Measurements from ENCODE around the gene TUBB1.
A peak's percentile ranks its signal among the peaks of the same experiment; 100 is the strongest.

The TUBB1 gene

DNA sequence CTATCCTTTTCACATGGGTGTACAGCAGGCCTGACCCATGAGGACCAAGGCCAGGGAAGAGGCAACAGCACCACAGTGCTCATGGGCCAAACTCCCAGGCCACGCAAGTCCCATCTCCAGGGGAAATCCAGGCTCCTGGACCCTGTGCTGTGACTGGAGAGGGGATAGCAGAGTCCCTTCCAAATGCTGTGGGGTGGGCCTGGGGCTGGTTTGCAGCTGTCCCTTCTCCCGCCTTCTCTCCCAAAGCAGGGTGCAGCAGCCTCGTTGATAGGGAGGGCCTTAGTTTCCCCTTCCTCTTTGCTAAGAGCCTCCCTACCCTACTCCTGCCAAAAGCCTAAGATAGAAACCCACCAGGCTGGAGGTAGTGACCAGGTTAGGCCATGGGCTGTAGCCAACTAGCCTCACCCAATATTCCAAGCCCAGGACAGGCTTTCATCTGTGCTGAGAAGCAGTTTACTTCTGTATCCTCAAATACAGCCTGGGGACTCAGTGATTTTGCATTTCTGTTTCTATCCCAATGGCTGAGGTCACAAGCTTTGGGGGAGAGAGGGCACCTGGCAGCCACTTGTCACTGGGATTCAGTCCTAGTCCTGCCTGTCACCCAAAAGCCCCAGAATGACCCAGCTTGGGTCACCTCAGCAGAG, 13.6 kb upstream of the TUBB1 start:
- no peak for TF ChIP-seq CTCF (IDR thresholded peaks at IDR 0.05; ENCODE audit: low read depth, low read length, missing control alignments)
- H3K36me3 ChIP-seq (replicated peaks) = peaks cover 4% of the 10 kb centered on the region
- H3K27me3 ChIP-seq (replicated peaks) = no peaks in the 10 kb centered on the region
- H3K27ac ChIP-seq = no peak overlapping the region
- in situ Hi-C loops (cut with HindIII; ENCODE audit: low pct_ligation_motif_present, low sequenced_read_pairs) = no loop called here
- peak overlapping the region; percentile 60 for H3K4me3 ChIP-seq (ENCODE audit: low read depth, low read length)
- no peak for DNase-seq

DNA sequence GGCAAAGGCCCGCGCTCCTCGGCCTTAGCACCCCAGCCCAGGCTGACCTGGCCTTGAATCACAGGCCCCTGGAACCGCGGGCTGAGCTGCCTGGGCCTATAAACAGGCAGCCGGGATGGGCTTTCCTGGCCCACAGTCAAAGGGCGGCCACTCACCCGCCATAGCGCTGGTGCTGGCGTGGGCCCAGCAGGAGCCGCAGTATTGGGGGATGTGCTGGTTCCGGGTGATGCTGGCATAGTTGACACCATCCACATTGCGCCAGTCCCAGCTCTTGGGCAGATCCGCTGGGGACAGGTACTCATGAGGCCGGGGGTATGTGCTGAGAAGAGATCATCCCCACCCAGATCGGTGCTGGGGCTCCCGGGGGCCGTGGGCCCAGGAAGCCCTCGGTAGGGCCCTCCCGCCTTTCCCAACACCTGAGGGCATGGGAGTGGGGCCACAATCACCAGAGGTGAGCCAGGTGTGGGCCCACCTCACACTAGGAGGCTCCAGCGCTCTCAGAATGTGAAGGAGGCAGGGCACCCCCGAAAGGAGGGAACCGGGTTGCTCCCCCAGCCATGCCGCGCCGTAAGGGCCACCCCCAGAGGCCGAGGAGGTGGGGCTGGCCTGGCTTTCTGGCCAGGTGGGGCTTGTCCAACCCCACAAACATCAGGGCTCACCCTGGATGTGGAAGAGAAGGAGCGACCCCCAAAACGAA, 12.9 kb upstream of the TUBB1 start:
- no peak for DNase-seq
- peak overlapping the region; percentile 60 for H3K4me3 ChIP-seq (ENCODE audit: low read depth, low read length)
- no peaks in the 10 kb centered on the region for H3K27me3 ChIP-seq (replicated peaks)
- peaks cover 1% of the 10 kb centered on the region for H3K36me3 ChIP-seq (replicated peaks)
- H3K27ac ChIP-seq = peak overlapping the region; percentile 58
- in situ Hi-C loops (cut with HindIII; ENCODE audit: low pct_ligation_motif_present, low sequenced_read_pairs) = no loop called here
- TF ChIP-seq CTCF (IDR thresholded peaks at IDR 0.05; ENCODE audit: low read depth, low read length, missing control alignments) = no peak

DNA sequence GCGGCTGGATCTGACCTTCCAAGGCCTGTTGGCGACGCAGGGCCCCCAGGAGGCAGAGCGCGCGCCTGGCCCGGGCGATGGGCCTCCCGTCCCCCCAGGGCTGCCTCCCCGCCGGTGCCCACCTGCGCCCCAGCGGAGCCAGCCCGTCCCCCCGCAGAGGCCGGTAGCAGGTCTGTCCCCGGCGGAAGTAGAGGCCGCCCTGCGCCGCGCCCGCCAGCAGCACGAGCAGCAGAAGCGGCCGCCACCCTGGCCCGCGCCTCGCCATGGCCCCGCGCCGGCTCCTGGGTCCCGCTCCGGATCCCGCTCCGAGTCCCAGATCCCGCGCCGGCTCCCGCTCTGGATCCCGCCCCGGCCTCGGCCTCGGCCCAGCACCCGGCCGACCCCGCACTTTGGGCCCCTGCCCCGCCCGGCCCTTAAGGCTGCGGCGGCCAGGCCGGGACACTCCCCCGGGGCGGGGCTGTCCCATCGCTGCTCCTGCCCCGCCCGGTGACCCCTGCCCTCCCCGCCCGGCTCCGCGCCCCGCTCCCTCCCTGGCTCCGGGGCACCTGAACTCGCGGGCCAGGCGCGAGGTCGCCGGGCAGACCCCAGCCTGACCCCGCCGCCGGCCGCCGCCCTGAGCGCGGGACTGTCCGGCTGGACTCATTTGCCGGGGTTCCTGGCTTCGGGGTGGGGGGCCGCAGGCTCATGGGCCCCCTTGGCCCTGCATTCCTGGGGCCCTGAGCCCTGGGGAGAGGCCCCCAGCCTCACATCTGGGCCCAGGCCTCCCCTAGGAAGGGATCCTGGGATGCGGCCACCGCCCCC, 12.2 kb upstream of the TUBB1 start, which contains the start of gene CTSZ:
CTSZ (minus strand) TSS at position 391 of the 801 bp plus-strand sequence; CDS start at position 265, 126 bp downstream.
- DNase-seq = no peak
- peak within 1 kb of the TSS; percentile 58 for H3K27ac ChIP-seq
- no peaks in the 10 kb centered on the region for H3K36me3 ChIP-seq (replicated peaks)
- TF ChIP-seq CTCF (IDR thresholded peaks at IDR 0.05; ENCODE audit: low read depth, low read length, missing control alignments) = no peak
- no peaks in the 10 kb centered on the region for H3K27me3 ChIP-seq (replicated peaks)
- in situ Hi-C loops (cut with HindIII; ENCODE audit: low pct_ligation_motif_present, low sequenced_read_pairs) = no loop called here
- H3K4me3 ChIP-seq (ENCODE audit: low read depth, low read length) = peak within 1 kb of the TSS; percentile 60

DNA sequence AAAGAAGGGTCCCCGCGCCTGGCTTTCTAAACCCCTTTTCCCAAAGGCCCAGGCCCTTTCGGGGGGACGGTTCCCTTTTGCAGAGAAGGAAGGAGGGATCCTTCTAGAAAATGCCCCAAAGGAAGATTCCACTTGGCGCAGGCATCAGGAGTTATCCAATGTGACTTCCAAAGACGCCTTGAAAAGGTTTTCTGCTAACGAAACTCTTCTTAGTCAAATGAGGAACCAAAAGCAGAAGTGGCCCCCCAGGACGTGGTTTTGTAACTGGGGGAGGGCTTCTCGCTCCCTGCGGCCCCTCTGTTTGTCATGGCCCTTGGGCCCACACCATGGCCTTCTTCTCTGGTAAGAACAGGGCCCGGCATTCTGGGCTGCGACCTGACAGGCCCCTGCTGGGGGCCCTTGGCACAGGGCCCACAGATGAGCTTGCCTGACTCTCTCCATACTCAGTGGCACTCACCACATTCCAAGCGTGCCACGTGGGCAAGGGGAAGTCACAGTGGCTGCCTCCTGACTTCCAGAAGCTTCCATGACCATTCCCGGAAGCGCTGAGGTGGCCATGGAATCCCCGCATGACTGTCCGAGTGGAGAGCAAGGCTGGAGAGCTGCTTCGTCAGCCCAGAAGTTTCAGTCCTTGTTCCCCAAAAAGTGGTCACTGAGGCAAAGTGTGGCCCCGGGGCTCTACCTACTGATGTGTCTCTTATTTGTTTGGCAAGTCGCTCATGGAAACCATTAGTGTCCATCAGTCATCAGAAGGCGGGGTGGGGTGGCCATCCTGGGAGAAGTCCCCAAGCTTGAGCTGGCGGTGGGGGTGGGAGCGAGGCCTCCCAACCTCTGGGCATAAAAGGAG, 11.3 kb upstream of the TUBB1 start:
- H3K4me3 ChIP-seq (ENCODE audit: low read depth, low read length) = peak overlapping the region; percentile 60
- H3K27ac ChIP-seq = peak overlapping the region; percentile 58
- DNase-seq = no peak
- H3K36me3 ChIP-seq (replicated peaks) = no peaks in the 10 kb centered on the region
- TF ChIP-seq CTCF (IDR thresholded peaks at IDR 0.05; ENCODE audit: low read depth, low read length, missing control alignments) = no peak
- no peaks in the 10 kb centered on the region for H3K27me3 ChIP-seq (replicated peaks)
- in situ Hi-C loops (cut with HindIII; ENCODE audit: low pct_ligation_motif_present, low sequenced_read_pairs) = no loop called here

DNA sequence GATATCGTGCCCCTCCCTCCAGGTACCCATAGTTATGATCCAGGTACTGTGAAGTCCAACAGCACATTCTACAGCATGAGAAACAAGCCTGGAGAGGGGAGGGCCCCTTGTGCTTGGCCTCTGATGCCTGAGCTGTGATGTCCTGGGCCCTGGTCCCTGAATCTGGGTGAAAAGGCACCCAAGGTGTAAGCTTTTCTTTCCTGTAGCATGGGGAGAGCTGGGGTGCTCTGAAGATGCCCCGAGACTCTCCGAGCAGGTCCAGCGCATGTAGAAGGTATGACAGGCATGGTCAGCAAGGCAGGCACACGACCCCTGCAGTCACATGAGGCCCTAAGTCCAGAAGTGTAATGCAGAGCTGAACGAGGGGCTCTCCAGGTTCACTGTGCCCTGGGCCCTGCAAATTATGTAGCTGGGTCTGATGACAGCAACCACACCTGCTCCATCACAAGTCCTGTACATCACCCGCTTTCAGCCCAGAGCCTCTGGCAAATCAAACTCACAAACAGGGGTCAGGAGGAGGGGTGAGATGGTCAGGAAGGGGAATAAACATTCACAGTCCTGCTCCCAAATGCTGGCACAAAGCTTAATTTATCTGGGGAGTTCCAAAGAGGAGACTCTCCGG, 10.4 kb upstream of the TUBB1 start:
- in situ Hi-C loops (cut with HindIII; ENCODE audit: low pct_ligation_motif_present, low sequenced_read_pairs) = no loop called here
- TF ChIP-seq CTCF (IDR thresholded peaks at IDR 0.05; ENCODE audit: low read depth, low read length, missing control alignments) = no peak
- no peak overlapping the region for H3K27ac ChIP-seq
- no peak for DNase-seq
- no peak overlapping the region for H3K4me3 ChIP-seq (ENCODE audit: low read depth, low read length)
- no peaks in the 10 kb centered on the region for H3K27me3 ChIP-seq (replicated peaks)
- H3K36me3 ChIP-seq (replicated peaks) = no peaks in the 10 kb centered on the region
